ENCODE data around the gene GRM4. TPM values are rescaled to one million over a fixed set of nuclear protein-coding genes. Genes with fewer than 3 reads are reported as not detected.
"Not testable (repeated sequence)": the region's sequence is repeated elsewhere in the genome, so short reads cannot be mapped to it uniquely, and the experiment has no call there.

GRM4 gene
- total RNA-seq, 4 donors from 2014 or later, result not detected

DNA sequence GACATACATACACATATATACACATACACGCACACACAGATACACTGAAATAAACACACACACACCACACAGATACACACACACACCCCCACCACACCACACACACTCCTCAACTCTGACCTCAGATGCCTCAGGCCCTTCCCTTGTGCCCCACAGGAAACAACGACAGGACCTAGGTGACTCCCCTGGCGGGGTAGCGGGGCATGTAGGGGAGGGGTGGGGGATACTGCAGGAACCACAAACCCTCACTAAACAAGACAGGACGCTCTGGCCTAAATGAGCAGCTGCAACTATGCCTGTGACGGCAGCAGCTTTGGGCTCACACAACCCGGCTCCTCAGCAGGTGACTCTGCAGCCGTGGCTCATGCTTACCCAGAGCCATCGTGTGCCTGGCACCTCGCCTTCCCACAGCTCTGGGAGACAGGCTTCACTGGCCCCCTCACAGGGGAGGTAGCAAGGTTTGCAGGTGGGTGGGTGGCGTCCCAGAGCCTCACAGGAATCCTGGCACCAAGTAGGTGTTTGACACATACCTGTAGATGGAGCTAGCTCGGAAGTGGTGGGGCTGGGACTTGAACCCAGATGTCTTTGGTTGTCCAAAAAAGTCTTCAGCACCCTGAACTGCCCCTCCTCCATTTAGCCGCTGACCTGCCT lies 100.8 kb downstream of the GRM4 start:
- Histone ChIP-seq H3K9me3 (no peaks in the 10 kb centered on the region), H3K27ac (no peak overlapping the region), H3K27me3 (peaks cover 0 to 56% (median 0%) of the 10 kb centered on the region in 4 donors), H3K36me3 (no peaks in the 10 kb centered on the region), H3K4me3 (no peak overlapping the region), H3K4me1 (no peaks in the 10 kb centered on the region)
- intact Hi-C loops (cut with DNase I), result no loop called here
- TF ChIP-seq POLR2A (IDR thresholded peaks at IDR 0.05), result no peak
- TF ChIP-seq, protein P1, sequence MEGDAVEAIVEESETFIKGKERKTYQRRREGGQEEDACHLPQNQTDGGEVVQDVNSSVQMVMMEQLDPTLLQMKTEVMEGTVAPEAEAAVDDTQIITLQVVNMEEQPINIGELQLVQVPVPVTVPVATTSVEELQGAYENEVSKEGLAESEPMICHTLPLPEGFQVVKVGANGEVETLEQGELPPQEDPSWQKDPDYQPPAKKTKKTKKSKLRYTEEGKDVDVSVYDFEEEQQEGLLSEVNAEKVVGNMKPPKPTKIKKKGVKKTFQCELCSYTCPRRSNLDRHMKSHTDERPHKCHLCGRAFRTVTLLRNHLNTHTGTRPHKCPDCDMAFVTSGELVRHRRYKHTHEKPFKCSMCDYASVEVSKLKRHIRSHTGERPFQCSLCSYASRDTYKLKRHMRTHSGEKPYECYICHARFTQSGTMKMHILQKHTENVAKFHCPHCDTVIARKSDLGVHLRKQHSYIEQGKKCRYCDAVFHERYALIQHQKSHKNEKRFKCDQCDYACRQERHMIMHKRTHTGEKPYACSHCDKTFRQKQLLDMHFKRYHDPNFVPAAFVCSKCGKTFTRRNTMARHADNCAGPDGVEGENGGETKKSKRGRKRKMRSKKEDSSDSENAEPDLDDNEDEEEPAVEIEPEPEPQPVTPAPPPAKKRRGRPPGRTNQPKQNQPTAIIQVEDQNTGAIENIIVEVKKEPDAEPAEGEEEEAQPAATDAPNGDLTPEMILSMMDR (IDR thresholded peaks at IDR 0.05), result no peak
- DNase-seq, result no peak
- WGBS, 2 donors, result 50 to 66% methylated on average over 6 of the region's 13 CpGs

DNA sequence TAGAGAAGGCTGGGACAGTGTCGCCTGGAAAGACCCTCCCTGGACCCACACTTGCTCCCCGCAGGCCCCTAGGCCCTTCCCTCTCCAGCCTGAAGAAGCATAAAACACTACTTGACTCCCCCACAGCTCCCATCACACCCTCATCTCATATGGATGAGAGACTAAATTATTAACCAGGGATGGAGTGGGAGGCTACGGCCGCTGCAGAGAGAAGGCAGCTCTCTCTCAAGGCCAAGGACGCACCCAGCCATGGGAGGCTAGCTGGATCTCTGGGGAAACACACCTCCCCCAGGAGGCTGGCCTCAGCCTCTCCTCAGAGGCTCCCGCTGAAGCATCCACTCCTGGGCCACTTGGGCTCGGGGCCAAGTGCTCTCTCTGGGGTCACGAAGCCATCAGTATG lies 102.5 kb downstream of the GRM4 start:
- DNase-seq, result no peak
- TF ChIP-seq POLR2A (IDR thresholded peaks at IDR 0.05), result no peak
- TF ChIP-seq, protein P1 (IDR thresholded peaks at IDR 0.05), result no peak
- H3K27ac ChIP-seq, result no peak overlapping the region
- intact Hi-C loops (cut with DNase I), result no loop called here
- H3K27me3 ChIP-seq, result peaks cover 0 to 53% (median 0%) of the 10 kb centered on the region in 4 donors
- no peaks in the 10 kb centered on the region for H3K9me3 ChIP-seq
- 100% methylated on average over 3 of the region's 8 CpGs; no CpG with 5 or more reads in 1 of the 2 donors for WGBS, 2 donors
- no peaks in the 10 kb centered on the region for H3K36me3 ChIP-seq
- no peaks in the 10 kb centered on the region for H3K4me1 ChIP-seq
- H3K4me3 ChIP-seq, result no peak overlapping the region

DNA sequence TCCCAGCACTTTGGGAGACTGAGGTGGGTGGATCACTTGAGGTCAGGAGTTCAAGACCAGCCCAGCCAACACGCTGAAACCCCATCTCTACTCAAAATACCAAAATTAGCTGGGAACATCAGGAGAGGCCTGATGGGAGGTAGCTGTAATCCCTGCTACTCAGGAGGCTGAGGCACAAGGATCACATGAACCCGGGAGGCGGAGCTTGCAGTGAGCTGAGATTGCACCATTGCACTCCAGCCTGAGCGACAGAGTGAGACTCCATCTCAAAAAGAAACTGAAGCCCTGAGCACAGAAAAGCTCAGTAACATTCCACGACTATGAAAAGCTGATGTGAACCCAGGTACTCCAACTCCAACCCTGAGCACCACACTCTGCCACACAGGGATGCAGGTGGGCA lies 103.9 kb downstream of the GRM4 start:
- H3K36me3 ChIP-seq, result not testable (repeated sequence)

DNA sequence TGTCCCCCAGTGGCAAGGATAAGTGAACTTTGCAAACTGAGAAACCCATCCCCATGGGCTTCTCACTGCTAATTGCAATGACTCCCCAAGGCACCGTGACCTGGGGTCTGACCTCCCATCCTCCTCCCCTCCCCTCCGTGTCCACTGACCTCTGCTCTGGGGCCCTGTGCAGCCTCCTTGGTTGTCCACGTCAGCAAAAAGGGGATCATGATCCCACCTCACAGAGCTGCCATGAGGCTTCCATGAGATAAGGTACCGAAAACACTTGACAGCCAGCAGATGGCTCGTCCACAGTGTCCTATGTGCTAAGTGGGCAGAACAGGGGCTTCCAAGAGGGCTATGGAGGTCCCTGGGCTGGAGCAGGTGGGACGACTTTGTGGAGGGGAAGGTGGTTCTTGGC lies 104.5 kb downstream of the GRM4 start:
- H3K9me3 ChIP-seq, result no peaks in the 10 kb centered on the region
- H3K27ac ChIP-seq, result no peak overlapping the region
- no peaks in the 10 kb centered on the region for H3K36me3 ChIP-seq
- DNase-seq, result no peak
- H3K27me3 ChIP-seq, result peaks cover 0 to 42% (median 0%) of the 10 kb centered on the region in 4 donors
- intact Hi-C loops (cut with DNase I), result no loop called here
- WGBS, 2 donors, result 77 to 100% methylated on average over 1 to 6 of the region's 6 CpGs
- no peaks in the 10 kb centered on the region for H3K4me1 ChIP-seq
- no peak overlapping the region for H3K4me3 ChIP-seq
- no peak for TF ChIP-seq POLR2A (IDR thresholded peaks at IDR 0.05)
- TF ChIP-seq, protein P1 (IDR thresholded peaks at IDR 0.05), result no peak

More for the DNA sequence above, 103.9 kb downstream of the GRM4 start:
- H3K27ac ChIP-seq; H3K9me3 ChIP-seq; intact Hi-C loops (cut with DNase I); DNase-seq; H3K4me1 ChIP-seq; H3K4me3 ChIP-seq: not testable (repeated sequence)
- peaks cover 0 to 45% (median 0%) of the 10 kb centered on the region in 4 donors for H3K27me3 ChIP-seq
- 97 to 100% methylated on average over 4 to 5 of the region's 5 CpGs for WGBS, 2 donors

DNA sequence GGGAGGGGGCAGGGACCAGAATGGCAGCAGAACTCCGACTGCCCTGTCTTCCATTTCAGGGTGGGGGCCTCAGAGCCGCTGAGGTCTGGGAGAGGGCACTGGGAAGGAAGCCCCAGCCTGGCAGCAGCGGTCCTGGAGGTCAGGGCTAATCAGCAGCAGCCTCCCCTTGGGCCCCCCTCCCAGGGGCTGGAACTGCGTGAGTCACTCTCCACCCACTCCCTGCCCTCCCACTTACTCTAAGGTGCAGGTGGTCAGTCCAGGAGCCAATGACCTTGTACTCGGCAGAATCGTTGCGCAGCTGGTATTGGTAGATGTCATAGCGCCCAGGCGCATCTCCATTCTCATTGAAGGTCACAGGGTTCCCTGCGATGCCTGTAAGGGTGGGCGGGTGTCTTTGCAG lies 105.9 kb downstream of the GRM4 start:
- WGBS, 2 donors, result 75 to 83% methylated on average over 4 to 6 of the region's 11 CpGs
- H3K9me3 ChIP-seq, result no peaks in the 10 kb centered on the region
- H3K4me3 ChIP-seq, result no peak overlapping the region
- no peak overlapping the region for H3K27ac ChIP-seq
- no peak for DNase-seq
- TF ChIP-seq, protein P1 (IDR thresholded peaks at IDR 0.05), result no peak
- TF ChIP-seq POLR2A (IDR thresholded peaks at IDR 0.05), result no peak
- peaks cover 0 to 38% (median 0%) of the 10 kb centered on the region in 4 donors for H3K27me3 ChIP-seq
- intact Hi-C loops (cut with DNase I), result no loop called here
- no peaks in the 10 kb centered on the region for H3K36me3 ChIP-seq
- no peaks in the 10 kb centered on the region for H3K4me1 ChIP-seq
